Aorta (tissue), 5 donors: ENCODE results near the gene C17orf67. TPM values are rescaled to one million over a fixed set of nuclear protein-coding genes. Genes with fewer than 3 reads are reported as not detected.

Source experiments
- ATAC-seq: fragments of 200-7000 bp; cut with Tn5 transposase; one replicate; pipeline ENCODE4 v1.9.1; 2022; ENCODE audit warnings: moderate library complexity; ENCODE audit not compliant: low FRiP score
- DNase-seq, 2 donors: peaks; one replicate each; pipeline ENCODE4 v3.0.0-alpha.2; 2020
- H3K27ac ChIP-seq, 2 donors: one replicate each; pipeline ENCODE4 v1.5.1; 2013; ENCODE audit warnings: low read length in 2 of 2, mild to moderate bottlenecking in 2 of 2, moderate library complexity in 2 of 2, control low read depth in 1 of 2, inconsistent platforms in 1 of 2, low read depth in 1 of 2
- H3K27me3 ChIP-seq, 2 donors: one replicate each; pipeline ENCODE4 v1.6.1; 2013; ENCODE audit warnings: control low read depth in 1 of 2, low read length in 1 of 2, mild to moderate bottlenecking in 1 of 2, moderate library complexity in 1 of 2; ENCODE audit not compliant: insufficient read depth in 2 of 2, control insufficient read depth in 1 of 2
- H3K36me3 ChIP-seq, 2 donors: one replicate each; pipeline ENCODE4 v1.6.1; 2013; ENCODE audit warnings: control low read depth in 1 of 2, low read length in 1 of 2, mild to moderate bottlenecking in 1 of 2; ENCODE audit not compliant: insufficient read depth in 2 of 2, control insufficient read depth in 1 of 2
- H3K4me1 ChIP-seq, 2 donors: one replicate each; pipeline ENCODE4 v1.6.1; 2013; ENCODE audit warnings: low read length in 2 of 2, control low read depth in 1 of 2, mild to moderate bottlenecking in 1 of 2, moderate library complexity in 1 of 2; ENCODE audit not compliant: insufficient read depth in 2 of 2, control insufficient read depth in 1 of 2
- H3K4me3 ChIP-seq, 2 donors: one replicate each; pipeline ENCODE4 v1.5.1; 2013; ENCODE audit warnings: low read length in 2 of 2, control low read depth in 1 of 2, mild to moderate bottlenecking in 1 of 2
- H3K9me3 ChIP-seq: one replicate; pipeline ENCODE4 v1.6.1; 2013; ENCODE audit warnings: mild to moderate bottlenecking, low read length; ENCODE audit not compliant: control insufficient read depth
- WGBS, 2 donors: extraction: QIAGEN DNeasy Blood & Tissue Kit; methylation state at CpG; one replicate each; pipeline ENCODE4 v1.1.7; 2013; 5-methylcytosine and 5-hydroxymethylcytosine counted together
- intact Hi-C, 2 donors: fragments of 100-400 bp; cut with DNase I; formaldehyde crosslinking; loops; one replicate each; pipeline versions ENCODE4 v1.14.2 to v1.15.0; 2022
- polyA plus RNA-seq, 2 donors: library from polyadenylated mRNA; stranded (reverse); fragments of 200-250 nt; gene quantifications; one replicate each; pipeline ENCODE4 v1.2.3, GENCODE V29; 2013
- total RNA-seq, 2 donors: library from RNA; stranded (reverse); fragmentation: NEBNext Ultra II Directional; extraction: Animal tissue kit (Norgen Biotek cat#: 25700); gene quantifications; one replicate each; pipeline ENCODE4 v1.2.1, GENCODE V29; 2021
- donor health status: healthy with polysubstance abuse.
- donor health status: Bipolar disorder and iron deficiency.
- donor health status: DM: no; HTN: no; CAD: no.
- donor health status: DM: no; HTN: no; CAD: no.
- donor health status: DM: yes; HTN: yes; CAD: no.

The C17orf67 gene
- total and polyA plus RNA-seq, 4 donors, result 1.3 to 5.0 (median 3.5) TPM

DNA sequence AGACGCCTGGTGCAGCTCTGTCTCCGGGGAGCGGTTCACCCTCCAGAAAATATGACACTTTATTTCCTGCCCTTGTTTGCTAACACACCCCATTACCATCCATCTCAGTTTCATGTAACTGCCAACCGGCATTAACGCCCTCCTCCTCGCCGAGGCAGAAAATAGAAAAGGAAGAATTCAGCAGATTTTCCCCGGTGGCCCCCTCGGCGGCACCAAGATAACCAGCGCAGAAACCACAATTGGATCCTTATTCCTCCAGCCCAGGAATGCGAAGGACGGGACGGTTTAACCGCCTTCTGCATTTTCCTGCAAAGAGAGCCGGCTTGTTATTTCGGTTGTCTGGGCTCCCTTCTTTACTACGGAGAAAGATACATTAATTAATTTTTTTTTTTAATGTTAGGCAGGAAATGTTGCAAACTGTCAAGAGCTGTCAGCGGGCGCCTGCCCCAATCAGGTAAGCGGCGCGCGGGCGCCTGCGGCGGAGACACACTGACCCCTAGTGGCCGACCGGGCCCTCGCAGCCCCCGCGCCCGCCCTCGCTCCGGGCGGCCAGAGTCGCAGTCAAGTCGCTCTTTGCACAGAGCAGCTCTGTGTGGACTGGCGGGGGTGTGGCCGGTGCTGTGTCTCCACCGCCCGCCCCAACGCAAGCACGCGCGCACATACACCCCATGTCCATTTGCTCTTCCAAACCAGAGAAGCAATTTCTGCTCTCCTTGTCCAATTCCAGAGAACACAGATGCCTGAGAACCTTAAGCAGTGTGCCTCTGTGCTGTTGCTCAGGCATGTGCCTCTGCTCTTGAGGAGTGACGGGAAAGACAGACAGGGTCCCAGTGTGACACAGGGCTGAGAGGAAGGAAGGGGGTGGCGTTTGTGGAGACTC is 53.6 kb downstream of the C17orf67 start:
- H3K4me1 ChIP-seq, result no peaks in the 10 kb centered on the region
- intact Hi-C loops, result loop anchor here (5.0 kb wide), 2 partner anchors 63 to 188 kb away; partner anchors contain the start of gene NOG (in 2 of the 2)
- WGBS, 2 donors, result 1% methylated on average over 48 of the region's 48 CpGs
- peak; percentile 94 for ATAC-seq
- peak overlapping the region in 1 of 2 donors; percentile 63 for H3K4me3 ChIP-seq
- DNase-seq, result peak; percentile 76 to 92
- H3K9me3 ChIP-seq, result no peaks in the 10 kb centered on the region
- no peak overlapping the region for H3K27ac ChIP-seq
- no peaks in the 10 kb centered on the region for H3K36me3 ChIP-seq
- no peaks in the 10 kb centered on the region for H3K27me3 ChIP-seq

DNA sequence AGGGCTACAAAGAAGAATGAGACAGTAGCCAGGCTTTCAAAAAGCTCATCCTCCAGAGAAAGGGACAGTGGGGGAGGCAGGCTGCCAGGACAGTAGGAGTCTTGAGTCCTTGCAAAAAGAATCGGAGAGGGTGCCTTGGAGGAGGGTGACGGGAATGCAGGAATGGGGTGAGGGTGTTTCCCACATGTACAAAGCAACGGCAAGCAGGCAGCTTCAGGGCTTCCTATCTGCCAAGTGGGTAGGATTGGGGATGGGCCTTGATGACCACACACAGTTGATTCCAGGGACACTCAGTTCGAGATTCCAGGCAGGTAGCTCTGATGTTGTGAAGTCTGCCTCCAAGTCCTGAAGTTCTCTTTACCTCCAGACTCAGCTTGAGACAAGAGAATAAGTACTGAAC is 54.4 kb downstream of the C17orf67 start:
- DNase-seq (no peak), ATAC-seq (no peak)
- Histone ChIP-seq H3K9me3 (no peaks in the 10 kb centered on the region), H3K4me1 (no peaks in the 10 kb centered on the region), H3K27me3 (no peaks in the 10 kb centered on the region), H3K27ac (no peak overlapping the region), H3K4me3 (no peak overlapping the region), H3K36me3 (no peaks in the 10 kb centered on the region)
- 64 to 69% methylated on average over 4 of the region's 4 CpGs for WGBS, 2 donors
- intact Hi-C loops, result loop anchor here in 1 of 2 donors (5.0 kb wide), 1 partner anchor 187 kb away; the partner anchor contains the start of gene NOG

DNA sequence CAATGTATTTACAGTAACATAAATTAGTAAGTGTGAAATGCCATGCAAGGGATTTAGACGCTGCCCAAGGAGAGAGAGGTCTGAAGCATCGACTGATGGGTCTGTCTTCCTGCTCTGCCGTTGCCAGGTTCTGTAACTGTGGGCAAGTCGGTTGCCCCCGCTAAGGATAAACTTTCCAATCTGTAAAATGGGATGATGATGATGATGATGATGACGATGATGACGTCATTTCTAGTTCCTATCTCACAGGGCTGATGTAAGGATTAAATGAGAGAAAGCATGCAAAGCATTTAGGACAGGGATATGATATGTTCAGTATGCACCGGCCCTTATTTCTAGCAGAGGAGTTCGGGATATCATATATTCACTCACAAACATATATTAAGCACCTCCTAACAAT is 54.8 kb downstream of the C17orf67 start:
- Histone ChIP-seq H3K27ac (no peak overlapping the region), H3K9me3 (no peaks in the 10 kb centered on the region), H3K27me3 (no peaks in the 10 kb centered on the region), H3K4me3 (no peak overlapping the region), H3K36me3 (no peaks in the 10 kb centered on the region), H3K4me1 (no peaks in the 10 kb centered on the region)
- DNase-seq, result no peak
- ATAC-seq, result no peak
- intact Hi-C loops, result loop anchor here in 1 of 2 donors (5.0 kb wide), 1 partner anchor 187 kb away; the partner anchor contains the start of gene NOG
- 88 to 91% methylated on average over 9 of the region's 9 CpGs for WGBS, 2 donors

DNA sequence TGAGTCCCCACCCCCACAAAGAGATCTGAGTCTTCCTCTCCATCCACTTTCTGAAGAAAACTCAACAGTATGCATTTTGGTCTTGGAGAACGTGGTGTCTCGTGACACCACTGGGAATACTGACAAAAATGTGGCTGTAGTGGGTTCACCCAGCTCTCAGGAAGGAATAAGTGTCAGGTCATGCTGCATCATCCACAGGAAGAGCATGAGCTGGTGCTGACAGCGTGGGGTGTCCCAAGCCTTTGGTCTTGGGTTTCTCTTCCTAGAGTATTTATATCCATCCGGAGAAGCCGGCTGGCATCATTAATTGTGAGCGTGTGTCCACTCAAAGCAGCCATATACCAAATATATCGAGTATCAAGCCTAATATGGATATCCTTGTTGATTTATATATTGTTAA is 55.9 kb downstream of the C17orf67 start:
- Histone ChIP-seq H3K27ac (no peak overlapping the region), H3K36me3 (no peaks in the 10 kb centered on the region), H3K27me3 (no peaks in the 10 kb centered on the region), H3K4me3 (no peak overlapping the region), H3K4me1 (no peaks in the 10 kb centered on the region), H3K9me3 (no peaks in the 10 kb centered on the region)
- intact Hi-C loops, result loop anchor here in 1 of 2 donors (5.0 kb wide), 1 partner anchor 186 kb away; the partner anchor contains the start of gene NOG
- no peak for ATAC-seq
- no peak for DNase-seq
- 75 to 88% methylated on average over 7 of the region's 7 CpGs for WGBS, 2 donors

DNA sequence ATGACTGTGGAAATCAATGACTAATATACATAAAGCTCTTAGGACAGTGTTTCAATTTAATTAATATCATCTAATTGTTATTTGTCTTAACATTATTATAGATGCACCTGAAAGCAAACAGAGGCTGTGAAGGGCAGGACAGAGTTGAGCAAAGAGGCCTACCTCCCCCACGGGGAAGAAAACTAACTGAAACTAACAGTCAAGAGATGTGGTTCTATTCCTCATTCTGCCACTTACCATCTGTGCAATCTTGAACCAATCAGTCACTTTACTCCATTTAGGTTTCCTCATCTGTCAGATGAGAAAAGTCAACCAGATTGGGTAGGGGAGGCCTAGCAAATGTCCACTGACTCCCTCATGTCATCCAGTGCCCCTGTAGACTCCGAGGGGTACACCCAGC is 59.1 kb downstream of the C17orf67 start:
- Histone ChIP-seq H3K4me1 (no peaks in the 10 kb centered on the region), H3K4me3 (no peak overlapping the region), H3K27me3 (no peaks in the 10 kb centered on the region), H3K27ac (no peak overlapping the region), H3K9me3 (no peaks in the 10 kb centered on the region), H3K36me3 (no peaks in the 10 kb centered on the region)
- 74 to 77% methylated on average over 2 of the region's 2 CpGs for WGBS, 2 donors
- ATAC-seq (no peak), DNase-seq (no peak)
- intact Hi-C loops, result loop anchor here in 1 of 2 donors (5.0 kb wide), 1 partner anchor 182 kb away; the partner anchor contains the start of gene NOG

DNA sequence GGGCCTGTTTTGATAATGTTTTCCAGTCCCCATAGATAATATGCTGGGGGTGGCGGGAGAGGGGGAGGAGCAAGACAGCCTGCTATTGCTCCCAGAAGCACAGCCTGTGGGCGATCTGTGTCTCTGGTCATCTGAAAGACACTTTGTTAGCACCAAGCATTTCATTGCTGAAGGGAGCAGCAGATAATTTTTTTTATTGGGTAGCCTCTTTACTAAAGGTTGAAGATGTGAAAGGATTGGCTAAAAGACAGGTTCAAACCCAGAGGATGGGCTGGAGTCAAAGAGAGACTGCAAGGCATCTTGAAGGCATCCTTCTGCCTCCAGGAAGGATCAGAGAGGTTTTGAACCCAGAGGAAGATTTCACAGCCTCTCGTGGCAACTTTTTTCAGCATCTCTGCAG is 60.6 kb downstream of the C17orf67 start:
- H3K4me1 ChIP-seq, result no peaks in the 10 kb centered on the region
- no peak overlapping the region for H3K4me3 ChIP-seq
- H3K36me3 ChIP-seq, result no peaks in the 10 kb centered on the region
- no peaks in the 10 kb centered on the region for H3K9me3 ChIP-seq
- intact Hi-C loops, result no loop called here
- no peak overlapping the region for H3K27ac ChIP-seq
- 80 to 83% methylated on average over 3 of the region's 3 CpGs for WGBS, 2 donors
- DNase-seq (no peak), ATAC-seq (no peak)
- H3K27me3 ChIP-seq, result no peaks in the 10 kb centered on the region

DNA sequence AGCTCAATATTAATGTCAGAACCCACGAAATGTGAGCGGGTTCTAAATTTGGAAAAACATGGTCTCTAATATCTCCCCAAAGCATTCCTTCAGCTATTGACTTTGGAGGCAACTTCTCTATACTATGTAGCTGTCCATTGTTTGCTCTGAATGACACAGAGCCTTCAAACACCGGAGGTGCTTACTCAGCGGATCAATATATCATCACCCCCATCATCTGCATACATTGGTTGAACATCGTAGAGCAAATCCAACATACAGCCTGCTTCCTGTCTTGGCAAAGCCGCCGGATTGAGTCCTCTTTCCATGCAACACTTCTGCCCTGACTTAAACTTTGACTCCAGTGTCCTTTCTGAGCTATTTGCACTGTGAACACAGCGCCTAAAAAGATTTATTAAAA is 61.3 kb downstream of the C17orf67 start:
- Histone ChIP-seq H3K4me1 (no peaks in the 10 kb centered on the region), H3K4me3 (no peak overlapping the region), H3K27ac (no peak overlapping the region), H3K27me3 (no peaks in the 10 kb centered on the region), H3K36me3 (no peaks in the 10 kb centered on the region), H3K9me3 (no peaks in the 10 kb centered on the region)
- no peak for DNase-seq
- ATAC-seq, result no peak
- WGBS, 2 donors, result 35 to 43% methylated on average over 8 of the region's 8 CpGs
- intact Hi-C loops, result no loop called here

DNA sequence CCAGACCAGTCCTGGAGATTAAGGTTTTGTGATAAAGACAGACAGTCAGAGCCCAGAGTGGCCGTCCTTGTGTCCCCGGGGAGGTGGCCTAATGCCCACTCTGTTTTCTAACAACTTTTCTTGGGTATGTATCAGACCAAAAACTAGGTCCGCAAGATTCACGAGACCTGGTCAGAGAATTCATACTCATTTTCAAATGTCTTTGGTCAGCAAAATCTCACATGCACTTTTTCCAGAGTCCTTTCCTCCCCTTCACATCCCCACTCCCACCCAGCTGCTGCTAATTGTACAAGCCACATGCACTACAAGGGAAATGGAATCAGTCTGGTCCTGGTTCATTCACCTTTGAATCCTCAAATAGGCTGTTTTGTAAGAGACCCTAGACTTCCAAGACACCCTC is 61.7 kb downstream of the C17orf67 start:
- DNase-seq, result no peak
- no peak overlapping the region for H3K27ac ChIP-seq
- no peaks in the 10 kb centered on the region for H3K9me3 ChIP-seq
- no peaks in the 10 kb centered on the region for H3K27me3 ChIP-seq
- intact Hi-C loops, result no loop called here
- H3K4me3 ChIP-seq, result no peak overlapping the region
- no peaks in the 10 kb centered on the region for H3K36me3 ChIP-seq
- no peaks in the 10 kb centered on the region for H3K4me1 ChIP-seq
- no peak for ATAC-seq
- WGBS, 2 donors, result 72 to 74% methylated on average over 4 of the region's 4 CpGs

DNA sequence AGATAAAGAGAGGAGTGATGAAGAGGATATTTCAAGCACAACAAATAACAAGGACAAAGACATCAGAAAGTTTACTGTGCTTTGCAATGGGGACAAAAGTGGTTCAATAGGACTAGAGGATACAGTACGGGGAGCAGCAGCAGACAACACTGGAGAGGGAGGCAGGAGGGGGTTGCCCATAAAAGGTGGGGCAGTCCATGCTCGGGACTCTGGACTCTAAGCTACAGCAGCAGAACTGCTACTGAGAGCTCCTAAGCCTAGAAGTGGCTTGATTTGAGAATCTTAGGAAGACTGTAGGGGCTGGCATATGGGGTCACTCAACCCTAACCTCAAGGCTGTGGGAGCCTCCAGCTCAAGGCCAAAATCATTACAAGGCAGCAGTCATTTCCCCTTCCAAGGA is 62.2 kb downstream of the C17orf67 start:
- Histone ChIP-seq H3K36me3 (no peaks in the 10 kb centered on the region), H3K27me3 (no peaks in the 10 kb centered on the region), H3K4me1 (no peaks in the 10 kb centered on the region), H3K4me3 (no peak overlapping the region), H3K9me3 (no peaks in the 10 kb centered on the region), H3K27ac (no peak overlapping the region)
- ATAC-seq, result no peak
- no peak for DNase-seq
- intact Hi-C loops, result no loop called here
- WGBS, 2 donors, result 63 to 73% methylated on average over 2 of the region's 2 CpGs
